ENCODE data around the gene P4HB. TPM values are rescaled to one million over a fixed set of nuclear protein-coding genes. Genes with fewer than 3 reads are reported as not detected.

Gene P4HB
- total and polyA plus RNA-seq, 2 donors (not counting 1 experiment from before 2014, with no cell fraction given): 37.4 to 191 TPM

DNA sequence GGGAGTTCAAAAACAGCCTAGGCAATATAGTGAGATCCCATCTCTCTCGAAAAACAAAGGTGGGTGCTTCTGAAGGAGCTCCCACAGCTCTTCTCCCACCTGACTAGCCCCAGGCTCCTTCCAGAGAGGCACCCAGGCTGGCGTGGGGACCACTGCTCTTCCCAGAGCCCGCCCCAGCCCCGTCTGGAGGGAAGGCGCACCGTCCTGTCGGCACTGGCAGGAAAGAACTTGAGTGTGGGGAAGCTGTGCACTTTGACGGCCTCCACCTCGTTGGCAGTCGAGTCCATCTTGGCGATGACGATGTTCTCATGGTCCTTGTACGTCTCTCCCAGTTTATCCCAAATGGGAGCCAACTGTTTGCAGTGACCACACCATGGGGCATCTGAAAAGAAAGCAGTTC is 15.0 kb downstream of the P4HB start:
- Histone ChIP-seq H3K4me3 (ENCODE audit: control extremely low read depth in 1 of 5, extremely low read depth in 1 of 5, insufficient read depth in 1 of 5, low read depth in 2 of 5, low read length in 4 of 5) (no peak overlapping the region), H3K27ac (ENCODE audit: low read length in 2 of 2) (no peak overlapping the region), H3K4me2 (replicated peaks; ENCODE audit: low read depth, low read length, poor library complexity, severe bottlenecking) (no peak overlapping the region), H2AFZ (ENCODE audit: insufficient read depth, low read depth, low read length, poor library complexity, severe bottlenecking) (no peak overlapping the region), H3K4me1 (ENCODE audit: control insufficient read depth in 2 of 2, insufficient read depth in 2 of 2, low read length in 2 of 2) (no peaks in the 10 kb centered on the region), H4K20me1 (ENCODE audit: control insufficient read depth, insufficient read depth, low read length, poor library complexity, severe bottlenecking) (no peaks in the 10 kb centered on the region), H3K9ac (ENCODE audit: low read length) (no peak overlapping the region), H3K27me3 (replicated peaks in 1 of 4; ENCODE audit: control extremely low read depth in 1 of 4, control insufficient read depth in 3 of 4, insufficient read depth in 4 of 4, low read length in 3 of 4) (no peaks in the 10 kb centered on the region), H3K9me3 (ENCODE audit: control extremely low read depth in 1 of 3, control insufficient read depth in 2 of 3, insufficient read depth in 1 of 3, low read length in 2 of 3) (no peaks in the 10 kb centered on the region), H3K79me2 (ENCODE audit: control insufficient read depth, insufficient read depth, low read length) (no peaks in the 10 kb centered on the region), H3K36me3 (replicated peaks in 1 of 2; ENCODE audit: control extremely low read depth in 1 of 2, control insufficient read depth in 1 of 2, extremely low read depth in 1 of 2, insufficient read depth in 2 of 2, low read length in 1 of 2) (peaks cover 3 to 47% of the 10 kb centered on the region in 2 experiments)
- Mint-ChIP-seq H3K9me3 (ENCODE audit: insufficient read depth) (no peaks in the 10 kb centered on the region), H3K27ac (no peak overlapping the region), H3K4me3 (no peak overlapping the region), H3K27me3 (no peaks in the 10 kb centered on the region), H3K4me1 (no peaks in the 10 kb centered on the region)
- ChIA-PET CTCF (interaction anchor here (0.6 to 1.2 kb wide), 2 partner anchors 27 to 85 kb away, joined by 3 read pairs; no protein-coding TSS in a partner anchor), POLR2A (no interaction called here)
- no peak for TF ChIP-seq EZH2 (IDR thresholded peaks at IDR 0.05; ENCODE audit: borderline replicate concordance, insufficient read depth, low read depth, low read length, poor library complexity, severe bottlenecking)
- TF ChIP-seq, protein P1, sequence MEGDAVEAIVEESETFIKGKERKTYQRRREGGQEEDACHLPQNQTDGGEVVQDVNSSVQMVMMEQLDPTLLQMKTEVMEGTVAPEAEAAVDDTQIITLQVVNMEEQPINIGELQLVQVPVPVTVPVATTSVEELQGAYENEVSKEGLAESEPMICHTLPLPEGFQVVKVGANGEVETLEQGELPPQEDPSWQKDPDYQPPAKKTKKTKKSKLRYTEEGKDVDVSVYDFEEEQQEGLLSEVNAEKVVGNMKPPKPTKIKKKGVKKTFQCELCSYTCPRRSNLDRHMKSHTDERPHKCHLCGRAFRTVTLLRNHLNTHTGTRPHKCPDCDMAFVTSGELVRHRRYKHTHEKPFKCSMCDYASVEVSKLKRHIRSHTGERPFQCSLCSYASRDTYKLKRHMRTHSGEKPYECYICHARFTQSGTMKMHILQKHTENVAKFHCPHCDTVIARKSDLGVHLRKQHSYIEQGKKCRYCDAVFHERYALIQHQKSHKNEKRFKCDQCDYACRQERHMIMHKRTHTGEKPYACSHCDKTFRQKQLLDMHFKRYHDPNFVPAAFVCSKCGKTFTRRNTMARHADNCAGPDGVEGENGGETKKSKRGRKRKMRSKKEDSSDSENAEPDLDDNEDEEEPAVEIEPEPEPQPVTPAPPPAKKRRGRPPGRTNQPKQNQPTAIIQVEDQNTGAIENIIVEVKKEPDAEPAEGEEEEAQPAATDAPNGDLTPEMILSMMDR (IDR thresholded peaks at IDR 0.05): no peak
- WGBS (ENCODE audit: insufficient coverage): 100% methylated on average over 13 of the region's 13 CpGs
- ATAC-seq (ENCODE audit: low read depth) (no peak), DNase-seq (no peak)
- intact Hi-C loops (cut with micrococcal nuclease): no loop called here

DNA sequence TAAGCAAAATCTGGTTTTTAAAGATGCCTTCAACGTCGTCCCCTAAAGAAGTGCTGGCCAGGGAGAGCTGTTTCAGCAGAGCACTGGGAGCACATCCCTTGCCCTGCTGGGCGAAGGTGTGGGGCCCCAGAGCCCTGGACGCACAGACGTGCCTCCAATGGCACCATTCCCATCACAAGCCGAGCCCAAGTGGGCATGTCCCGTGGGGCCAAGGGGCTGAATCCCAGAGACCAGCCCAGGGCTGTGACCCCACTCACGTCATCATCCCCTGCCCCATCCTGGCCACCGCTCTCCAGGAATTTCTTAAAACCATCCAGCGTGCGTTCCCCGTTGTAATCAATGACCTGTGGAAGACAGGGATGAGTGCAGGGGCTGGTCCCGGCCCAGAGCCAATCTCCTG is 15.4 kb downstream of the P4HB start:
- no peak overlapping the region for H3K27ac Mint-ChIP-seq
- TF ChIP-seq, protein P1 (IDR thresholded peaks at IDR 0.05): no peak
- no peak for TF ChIP-seq EZH2 (IDR thresholded peaks at IDR 0.05; ENCODE audit: borderline replicate concordance, insufficient read depth, low read depth, low read length, poor library complexity, severe bottlenecking)

More for the DNA sequence above, 15.4 kb downstream of the P4HB start:
- Histone ChIP-seq H4K20me1 (ENCODE audit: control insufficient read depth, insufficient read depth, low read length, poor library complexity, severe bottlenecking) (no peaks in the 10 kb centered on the region), H3K36me3 (replicated peaks in 1 of 2; ENCODE audit: control extremely low read depth in 1 of 2, control insufficient read depth in 1 of 2, extremely low read depth in 1 of 2, insufficient read depth in 2 of 2, low read length in 1 of 2) (peaks cover 3 to 47% of the 10 kb centered on the region in 2 experiments), H3K4me1 (ENCODE audit: control insufficient read depth in 2 of 2, insufficient read depth in 2 of 2, low read length in 2 of 2) (no peaks in the 10 kb centered on the region), H3K27me3 (replicated peaks in 1 of 4; ENCODE audit: control extremely low read depth in 1 of 4, control insufficient read depth in 3 of 4, insufficient read depth in 4 of 4, low read length in 3 of 4) (no peaks in the 10 kb centered on the region), H3K9ac (ENCODE audit: low read length) (no peak overlapping the region), H2AFZ (ENCODE audit: insufficient read depth, low read depth, low read length, poor library complexity, severe bottlenecking) (no peak overlapping the region), H3K4me2 (replicated peaks; ENCODE audit: low read depth, low read length, poor library complexity, severe bottlenecking) (no peak overlapping the region), H3K79me2 (ENCODE audit: control insufficient read depth, insufficient read depth, low read length) (no peaks in the 10 kb centered on the region), H3K27ac (ENCODE audit: low read length in 2 of 2) (no peak overlapping the region), H3K9me3 (ENCODE audit: control extremely low read depth in 1 of 3, control insufficient read depth in 2 of 3, insufficient read depth in 1 of 3, low read length in 2 of 3) (no peaks in the 10 kb centered on the region), H3K4me3 (ENCODE audit: control extremely low read depth in 1 of 5, extremely low read depth in 1 of 5, insufficient read depth in 1 of 5, low read depth in 2 of 5, low read length in 4 of 5) (no peak overlapping the region)
- Mint-ChIP-seq H3K4me1 (no peaks in the 10 kb centered on the region), H3K9me3 (ENCODE audit: insufficient read depth) (no peaks in the 10 kb centered on the region), H3K27me3 (no peaks in the 10 kb centered on the region), H3K4me3 (no peak overlapping the region)
- ATAC-seq (ENCODE audit: low read depth) (no peak), DNase-seq (no peak)
- intact Hi-C loops (cut with micrococcal nuclease): no loop called here
- CTCF ChIA-PET: no interaction called here
- POLR2A ChIA-PET: no interaction called here
- 98% methylated on average over 12 of the region's 13 CpGs for WGBS (ENCODE audit: insufficient coverage)

All from B cell (primary cell).